ENCODE data around the gene ANKRD28. TPM values are rescaled to one million over a fixed set of nuclear protein-coding genes. Genes with fewer than 3 reads are reported as not detected.

The ANKRD28 gene
- 35.7 to 54.3 TPM (median 47.6 TPM) in 5 replicates for total RNA-seq (2022; extraction: Qiagen RNA extraction)

GRCh38 chr3:15797642-15798303 is at the start of gene ANKRD28:
Gene ANKRD28, minus strand, starts transcription at chr3:15797979. Its CDS starts 1,458 bp downstream, at chr3:15796521.

Other genes with a start within 250 kb of the ANKRD28 start
- 22.4 to 27.7 TPM (median 23.6 TPM) in 5 replicates for gene HACL1, start 196.4 kb downstream of the ANKRD28 start, total RNA-seq (2022; extraction: Qiagen RNA extraction)
- gene BTD, start 196.2 kb downstream of the ANKRD28 start, total RNA-seq (2022; extraction: Qiagen RNA extraction): 15.1 to 18.8 TPM (median 16.6 TPM) in 5 replicates

Data from A549 treated with CORT108297 at 1 μM for 4 hours (cell line).